ENCODE measurements around the gene ATXN1.

ATXN1 gene

GRCh38 chr6:16760516-16761470, at the start of gene ATXN1:
ATXN1 (minus strand) TSS chr6:16761460.
- ChIA-PET POLR2A (interaction anchor here (0.5 to 3.1 kb wide), 14 partner anchors 11 to 247 kb away, joined by 3 to 19 read pairs (median 4); no protein-coding TSS in a partner anchor), CTCF (interaction anchor here (0.6 to 1.8 kb wide), 7 partner anchors 10 to 475 kb away, joined by 3 to 6 read pairs (median 4); no protein-coding TSS in a partner anchor)
- TF ChIP-seq SUZ12 (IDR thresholded peaks at IDR 0.05) (no peak), L3MBTL2 (conservative IDR thresholded peaks at IDR 0.05) (peak; percentile 45; the same call in 1 of the 2 replicates), ELF4 (IDR thresholded peaks at IDR 0.05) (no peak), CTBP1 (IDR thresholded peaks at IDR 0.05; ENCODE audit: borderline replicate concordance) (peak; percentile 49; the same call in 1 of the 2 replicates), NFRKB (IDR thresholded peaks at IDR 0.05) (no peak), ARNT (IDR thresholded peaks at IDR 0.05) (no peak), TARDBP (IDR thresholded peaks at IDR 0.05) (no peak), LEF1 (IDR thresholded peaks at IDR 0.05; ENCODE audit: borderline replicate concordance) (no peak), ZNF384 (IDR thresholded peaks at IDR 0.05) (peak; percentile 72), HDGF (IDR thresholded peaks at IDR 0.05; ENCODE audit: borderline replicate concordance) (no peak), BHLHE40 (IDR thresholded peaks at IDR 0.05; ENCODE audit: borderline replicate concordance) (no peak), FOXM1 (IDR thresholded peaks at IDR 0.05; ENCODE audit: borderline replicate concordance) (no peak), FOXA1 (IDR thresholded peaks at IDR 0.05) (no peak), FOXK2 (IDR thresholded peaks at IDR 0.05) (no peak), SP1 (IDR thresholded peaks at IDR 0.05) (no peak)
- TF ChIP-seq, protein P1, sequence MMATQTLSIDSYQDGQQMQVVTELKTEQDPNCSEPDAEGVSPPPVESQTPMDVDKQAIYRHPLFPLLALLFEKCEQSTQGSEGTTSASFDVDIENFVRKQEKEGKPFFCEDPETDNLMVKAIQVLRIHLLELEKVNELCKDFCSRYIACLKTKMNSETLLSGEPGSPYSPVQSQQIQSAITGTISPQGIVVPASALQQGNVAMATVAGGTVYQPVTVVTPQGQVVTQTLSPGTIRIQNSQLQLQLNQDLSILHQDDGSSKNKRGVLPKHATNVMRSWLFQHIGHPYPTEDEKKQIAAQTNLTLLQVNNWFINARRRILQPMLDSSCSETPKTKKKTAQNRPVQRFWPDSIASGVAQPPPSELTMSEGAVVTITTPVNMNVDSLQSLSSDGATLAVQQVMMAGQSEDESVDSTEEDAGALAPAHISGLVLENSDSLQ (IDR thresholded peaks at IDR 0.05): peak; percentile 34; the same call in 1 of the 2 replicates
- DNase-seq (ENCODE audit: extremely low spot score): no peak

GRCh38 chr6:16810411-16810810, 49.2 kb upstream of the ATXN1 start:
- no peak for DNase-seq (ENCODE audit: extremely low spot score)
- CTCF ChIA-PET: interaction anchor here (0.6 kb wide), 2 partner anchors 97 to 304 kb away, joined by 3 to 5 read pairs; no protein-coding TSS in a partner anchor
- POLR2A ChIA-PET: no interaction called here
- TF ChIP-seq, protein P1 (IDR thresholded peaks at IDR 0.05): no peak

- no peak for DNase-seq (ENCODE audit: extremely low spot score)
- TF ChIP-seq HDGF (IDR thresholded peaks at IDR 0.05; ENCODE audit: borderline replicate concordance): no peak
- TF ChIP-seq, protein P1 (IDR thresholded peaks at IDR 0.05): no peak
- TF ChIP-seq SUZ12 (IDR thresholded peaks at IDR 0.05): no peak
- TF ChIP-seq ZNF384 (IDR thresholded peaks at IDR 0.05): no peak
- no peak for TF ChIP-seq FOXM1 (IDR thresholded peaks at IDR 0.05; ENCODE audit: borderline replicate concordance)
- TF ChIP-seq TARDBP (IDR thresholded peaks at IDR 0.05): no peak
- TF ChIP-seq ARNT (IDR thresholded peaks at IDR 0.05): no peak
- TF ChIP-seq LEF1 (IDR thresholded peaks at IDR 0.05; ENCODE audit: borderline replicate concordance): no peak
- TF ChIP-seq NFRKB (IDR thresholded peaks at IDR 0.05): no peak
- no peak for TF ChIP-seq L3MBTL2 (conservative IDR thresholded peaks at IDR 0.05)
- no peak for TF ChIP-seq BHLHE40 (IDR thresholded peaks at IDR 0.05; ENCODE audit: borderline replicate concordance)
- TF ChIP-seq ELF4 (IDR thresholded peaks at IDR 0.05): no peak
- TF ChIP-seq FOXA1 (IDR thresholded peaks at IDR 0.05): no peak
- no peak for TF ChIP-seq CTBP1 (IDR thresholded peaks at IDR 0.05; ENCODE audit: borderline replicate concordance)
- POLR2A ChIA-PET: no interaction called here
- CTCF ChIA-PET: interaction anchor here (0.6 kb wide), 2 partner anchors 96 to 304 kb away, joined by 3 to 5 read pairs; no protein-coding TSS in a partner anchor
Observed at GRCh38 chr6:16809753-16810358, 48.6 kb upstream of the ATXN1 start.

- ChIA-PET CTCF (no interaction called here), POLR2A (no interaction called here)
- no peak for DNase-seq (ENCODE audit: extremely low spot score)
- TF ChIP-seq BHLHE40 (IDR thresholded peaks at IDR 0.05; ENCODE audit: borderline replicate concordance) (no peak), LEF1 (IDR thresholded peaks at IDR 0.05; ENCODE audit: borderline replicate concordance) (no peak), SP1 (IDR thresholded peaks at IDR 0.05) (no peak), CTBP1 (IDR thresholded peaks at IDR 0.05; ENCODE audit: borderline replicate concordance) (no peak), ELF4 (IDR thresholded peaks at IDR 0.05) (no peak), ARNT (IDR thresholded peaks at IDR 0.05) (no peak), NFRKB (IDR thresholded peaks at IDR 0.05) (no peak), FOXM1 (IDR thresholded peaks at IDR 0.05; ENCODE audit: borderline replicate concordance) (no peak), HDGF (IDR thresholded peaks at IDR 0.05; ENCODE audit: borderline replicate concordance) (no peak), L3MBTL2 (conservative IDR thresholded peaks at IDR 0.05) (no peak), FOXK2 (IDR thresholded peaks at IDR 0.05) (no peak), FOXA1 (IDR thresholded peaks at IDR 0.05) (no peak), ZNF384 (IDR thresholded peaks at IDR 0.05) (no peak), SUZ12 (IDR thresholded peaks at IDR 0.05) (no peak), TARDBP (IDR thresholded peaks at IDR 0.05) (no peak)
- TF ChIP-seq, protein P1 (IDR thresholded peaks at IDR 0.05): no peak
Observed at GRCh38 chr6:16807956-16808355, 46.7 kb upstream of the ATXN1 start.

DNA sequence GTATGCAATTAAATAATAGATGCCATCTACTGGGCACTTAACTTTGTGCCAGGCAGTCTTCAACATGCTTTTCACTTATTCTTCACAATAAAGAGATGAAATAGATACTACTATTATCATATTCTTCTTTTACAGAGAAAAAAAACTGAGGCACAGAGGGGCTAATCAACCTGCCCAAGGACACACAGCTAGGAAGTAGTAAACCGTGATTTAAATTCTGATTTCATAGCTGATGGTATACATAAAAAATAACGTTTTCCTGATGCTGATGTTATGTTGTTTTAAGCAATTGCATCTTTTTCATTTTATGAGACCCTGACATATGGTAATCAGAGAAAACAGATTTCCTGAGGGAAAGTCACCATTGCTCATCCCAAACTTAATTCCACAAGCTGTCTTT, 45.1 kb upstream of the ATXN1 start:
- ChIA-PET POLR2A (no interaction called here), CTCF (no interaction called here)
- DNase-seq (ENCODE audit: extremely low spot score): no peak
- TF ChIP-seq HDGF (IDR thresholded peaks at IDR 0.05; ENCODE audit: borderline replicate concordance) (no peak), SP1 (IDR thresholded peaks at IDR 0.05) (no peak), NFRKB (IDR thresholded peaks at IDR 0.05) (no peak), CTBP1 (IDR thresholded peaks at IDR 0.05; ENCODE audit: borderline replicate concordance) (no peak), FOXA1 (IDR thresholded peaks at IDR 0.05) (no peak), L3MBTL2 (conservative IDR thresholded peaks at IDR 0.05) (no peak), ARNT (IDR thresholded peaks at IDR 0.05) (no peak), TARDBP (IDR thresholded peaks at IDR 0.05) (no peak)

Measured in HEK293T (cell line).